ENCODE data around the gene PRKCD. TPM values are rescaled to one million over a fixed set of nuclear protein-coding genes. Genes with fewer than 3 reads are reported as not detected.
"Not testable (repeated sequence)": the region's sequence is repeated elsewhere in the genome, so short reads cannot be mapped to it uniquely, and the experiment has no call there.

PRKCD gene
- total RNA-seq, 1 donor from 2014 or later = 3.7 TPM

DNA sequence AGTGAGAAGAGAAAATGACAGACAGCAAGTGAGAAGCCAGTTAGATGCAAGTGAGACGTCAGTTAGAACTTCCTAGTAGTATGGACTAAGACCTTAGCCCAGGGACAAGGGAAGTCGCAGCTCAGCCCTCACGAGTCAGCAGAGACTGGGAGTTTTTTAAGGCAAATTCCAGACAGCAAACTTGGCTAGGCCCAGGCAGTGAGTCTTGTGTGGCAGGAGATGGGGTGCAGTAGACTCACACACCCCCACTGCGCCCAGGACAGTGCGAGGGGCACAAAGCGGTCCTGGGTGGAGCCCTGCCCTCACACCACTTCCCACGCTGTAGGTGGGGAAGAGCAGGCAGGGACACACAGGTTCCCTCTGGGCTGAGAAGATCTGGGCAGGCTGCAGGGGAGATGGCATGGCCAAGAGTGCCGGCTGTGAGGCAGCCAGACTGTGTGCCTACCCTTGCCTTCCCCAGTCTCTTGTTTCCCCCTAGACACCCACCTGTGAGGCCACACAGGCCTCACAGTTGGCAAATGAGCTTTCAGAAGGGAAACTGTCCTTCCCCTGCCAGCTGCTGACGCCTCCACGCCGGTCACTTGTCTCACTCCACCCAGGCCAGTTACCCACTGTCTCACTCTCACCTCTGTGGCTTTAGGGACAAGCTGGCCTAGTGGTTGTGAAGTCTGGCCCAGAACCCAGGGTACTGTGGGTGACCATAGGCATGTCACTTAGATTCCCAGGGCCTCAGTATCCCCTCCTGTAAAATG, 13.7 kb upstream of the PRKCD start:
- Histone ChIP-seq H3K9me3 (ENCODE audit: control insufficient read depth in 3 of 3, low read length in 3 of 3) (no peaks in the 10 kb centered on the region), H3K9ac (ENCODE audit: low read depth in 1 of 3, low read length in 3 of 3) (peak overlapping the region in 1 of 3 donors; percentile 54), H3K27ac (ENCODE audit: low read depth, low read length) (no peak overlapping the region), H3K4me3 (ENCODE audit: low read length in 3 of 3) (no peak overlapping the region), H3K4me1 (ENCODE audit: control insufficient read depth in 3 of 3, insufficient read depth in 3 of 3, low read length in 3 of 3) (peaks cover 26 to 42% (median 32%) of the 10 kb centered on the region in 3 donors), H3K36me3 (ENCODE audit: control insufficient read depth in 3 of 3, insufficient read depth in 3 of 3, low read length in 3 of 3) (no peaks in the 10 kb centered on the region), H3K27me3 (ENCODE audit: control insufficient read depth in 3 of 3, insufficient read depth in 3 of 3, low read length in 3 of 3) (no peaks in the 10 kb centered on the region)

DNA sequence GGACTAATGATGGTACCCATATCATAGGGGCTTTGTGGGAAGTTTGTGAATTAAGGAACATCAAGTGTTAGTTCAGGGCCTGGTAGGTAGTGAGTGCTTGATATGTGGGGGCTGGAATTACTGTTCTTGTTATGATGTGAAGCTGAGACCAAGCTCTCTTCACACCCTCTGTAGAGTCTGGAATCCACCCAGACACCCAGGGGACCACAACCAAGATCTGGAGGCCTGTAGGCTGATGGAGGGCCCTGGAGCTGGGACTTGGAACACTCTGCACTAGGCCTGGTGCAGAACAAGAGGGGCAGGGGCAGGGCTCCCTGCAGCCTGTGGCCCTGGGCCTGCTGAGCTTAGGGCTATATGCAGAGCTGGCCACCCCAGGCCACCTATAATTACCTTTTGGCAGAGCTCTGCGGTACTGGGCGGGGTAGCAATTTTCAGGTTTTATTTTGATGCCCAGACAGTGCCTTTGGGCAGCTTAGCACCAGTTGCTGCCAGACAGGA, 13.1 kb upstream of the PRKCD start:
- Histone ChIP-seq H3K27ac (ENCODE audit: low read depth, low read length) (no peak overlapping the region), H3K4me1 (ENCODE audit: control insufficient read depth in 3 of 3, insufficient read depth in 3 of 3, low read length in 3 of 3) (peaks cover 26 to 43% (median 36%) of the 10 kb centered on the region in 3 donors), H3K27me3 (ENCODE audit: control insufficient read depth in 3 of 3, insufficient read depth in 3 of 3, low read length in 3 of 3) (no peaks in the 10 kb centered on the region), H3K9me3 (ENCODE audit: control insufficient read depth in 3 of 3, low read length in 3 of 3) (no peaks in the 10 kb centered on the region), H3K9ac (ENCODE audit: low read depth in 1 of 3, low read length in 3 of 3) (peak overlapping the region in 1 of 3 donors; percentile 54), H3K36me3 (ENCODE audit: control insufficient read depth in 3 of 3, insufficient read depth in 3 of 3, low read length in 3 of 3) (no peaks in the 10 kb centered on the region), H3K4me3 (ENCODE audit: low read length in 3 of 3) (no peak overlapping the region)

DNA sequence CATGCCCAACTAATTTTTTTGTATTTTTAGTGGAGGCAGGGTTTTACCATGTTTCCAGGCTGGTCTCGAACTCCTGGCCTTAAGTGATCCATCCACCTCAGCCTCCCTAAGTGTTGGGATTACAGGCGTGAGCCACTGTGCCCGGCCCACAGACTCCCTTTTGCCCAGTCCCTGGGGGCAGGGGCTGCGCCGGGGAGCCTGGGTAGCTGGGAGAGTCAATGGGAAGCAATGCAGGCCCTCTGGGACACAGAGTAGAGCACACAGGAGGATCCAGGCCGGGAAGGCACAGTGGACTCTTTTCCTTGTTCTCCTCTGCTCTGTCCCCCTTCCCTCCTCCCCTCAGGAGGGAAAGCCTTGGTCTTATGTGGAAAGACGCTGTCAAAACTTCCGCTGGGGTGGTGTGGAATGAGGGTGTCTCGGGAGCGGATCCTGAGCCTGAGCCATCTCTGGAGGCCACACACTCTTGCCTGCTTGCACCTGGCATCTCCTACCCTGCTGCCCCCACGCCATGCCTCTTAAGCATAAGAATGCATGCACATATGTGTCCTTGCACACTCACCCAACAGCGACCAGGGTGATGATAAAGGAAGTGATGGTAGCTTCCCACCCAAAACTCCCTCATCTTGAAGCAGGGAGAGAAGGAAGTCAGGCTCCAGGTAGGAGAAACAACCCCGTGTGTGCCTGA, 11.9 kb upstream of the PRKCD start:
- Histone ChIP-seq H3K4me3 (ENCODE audit: low read length in 3 of 3) (no peak overlapping the region), H3K4me1 (ENCODE audit: control insufficient read depth in 3 of 3, insufficient read depth in 3 of 3, low read length in 3 of 3) (peaks cover 33 to 55% (median 44%) of the 10 kb centered on the region in 3 donors), H3K27me3 (ENCODE audit: control insufficient read depth in 3 of 3, insufficient read depth in 3 of 3, low read length in 3 of 3) (no peaks in the 10 kb centered on the region), H3K9ac (ENCODE audit: low read depth in 1 of 3, low read length in 3 of 3) (no peak overlapping the region), H3K27ac (ENCODE audit: low read depth, low read length) (no peak overlapping the region), H3K36me3 (ENCODE audit: control insufficient read depth in 3 of 3, insufficient read depth in 3 of 3, low read length in 3 of 3) (no peaks in the 10 kb centered on the region), H3K9me3 (ENCODE audit: control insufficient read depth in 3 of 3, low read length in 3 of 3) (no peaks in the 10 kb centered on the region)

DNA sequence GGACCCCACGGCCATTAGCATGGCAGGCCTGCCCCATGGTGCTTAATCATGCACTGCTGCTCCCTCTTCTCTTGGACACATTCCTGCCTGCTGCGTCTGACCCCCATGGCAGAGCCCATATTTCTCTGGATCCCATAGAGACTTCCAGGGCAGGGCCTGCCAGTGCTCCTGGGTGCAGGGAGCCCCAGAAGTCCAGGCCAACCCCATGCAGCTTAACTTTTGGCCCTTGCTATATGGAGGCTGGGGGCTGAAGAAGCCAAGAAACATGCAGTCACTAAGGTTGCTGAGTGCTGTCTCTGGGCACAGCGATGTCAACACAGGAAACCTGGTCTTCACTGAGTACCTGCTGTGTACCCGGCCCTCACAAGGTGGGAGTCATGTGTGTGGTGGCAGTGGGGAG, 11.3 kb upstream of the PRKCD start:
- peaks cover 34 to 59% (median 49%) of the 10 kb centered on the region in 3 donors for H3K4me1 ChIP-seq (ENCODE audit: control insufficient read depth in 3 of 3, insufficient read depth in 3 of 3, low read length in 3 of 3)
- H3K4me3 ChIP-seq (ENCODE audit: low read length in 3 of 3) = peak overlapping the region in 1 of 3 donors; percentile 6
- H3K27ac ChIP-seq (ENCODE audit: low read depth, low read length) = no peak overlapping the region
- H3K9ac ChIP-seq (ENCODE audit: low read depth in 1 of 3, low read length in 3 of 3) = no peak overlapping the region
- H3K27me3 ChIP-seq (ENCODE audit: control insufficient read depth in 3 of 3, insufficient read depth in 3 of 3, low read length in 3 of 3) = no peaks in the 10 kb centered on the region
- no peaks in the 10 kb centered on the region for H3K36me3 ChIP-seq (ENCODE audit: control insufficient read depth in 3 of 3, insufficient read depth in 3 of 3, low read length in 3 of 3)
- no peaks in the 10 kb centered on the region for H3K9me3 ChIP-seq (ENCODE audit: control insufficient read depth in 3 of 3, low read length in 3 of 3)

DNA sequence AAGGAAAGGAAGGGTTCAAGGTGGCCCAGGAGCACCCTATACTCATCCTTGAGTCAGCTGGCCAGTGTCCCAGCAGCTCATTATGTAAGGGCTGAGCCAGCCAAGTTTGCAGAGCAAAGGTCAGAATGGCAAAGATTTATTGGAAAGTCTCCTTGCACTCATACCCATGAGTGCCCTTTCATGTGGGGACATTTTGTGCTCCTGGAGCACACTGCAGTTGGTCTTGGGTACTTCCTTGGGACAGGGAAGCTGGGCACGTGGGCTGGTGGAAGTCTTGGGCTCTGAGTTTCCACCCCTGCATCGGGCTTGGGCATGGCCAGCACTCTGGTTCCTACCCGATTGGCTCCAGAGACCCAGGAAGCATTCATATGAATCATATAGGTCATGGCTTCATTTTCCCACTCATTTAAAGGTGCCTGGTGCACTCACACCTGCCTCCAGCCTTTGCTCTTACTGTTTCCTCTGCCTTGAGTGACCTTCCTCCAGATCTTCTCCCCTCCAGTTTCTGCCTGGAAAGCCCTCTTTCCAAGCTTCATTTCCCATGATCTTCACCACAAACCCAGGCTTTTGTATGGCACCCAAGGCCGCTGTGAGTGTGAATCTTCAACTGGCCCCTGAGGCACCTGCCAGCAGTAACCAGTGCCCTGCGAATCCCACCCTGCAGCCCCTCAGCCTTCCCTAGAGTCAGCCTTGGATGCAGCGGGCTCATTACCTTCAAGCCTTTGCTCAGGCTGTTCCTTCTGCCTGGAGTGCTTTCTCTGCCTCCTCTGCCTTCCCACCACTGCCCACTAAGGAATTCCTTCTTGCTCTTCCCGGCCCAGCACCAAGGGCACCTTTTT, 10.5 kb upstream of the PRKCD start:
- Histone ChIP-seq H3K27ac (ENCODE audit: low read depth, low read length) (no peak overlapping the region), H3K9ac (ENCODE audit: low read depth in 1 of 3, low read length in 3 of 3) (no peak overlapping the region), H3K9me3 (ENCODE audit: control insufficient read depth in 3 of 3, low read length in 3 of 3) (no peaks in the 10 kb centered on the region), H3K4me3 (ENCODE audit: low read length in 3 of 3) (no peak overlapping the region), H3K36me3 (ENCODE audit: control insufficient read depth in 3 of 3, insufficient read depth in 3 of 3, low read length in 3 of 3) (no peaks in the 10 kb centered on the region), H3K4me1 (ENCODE audit: control insufficient read depth in 3 of 3, insufficient read depth in 3 of 3, low read length in 3 of 3) (peaks cover 37 to 62% (median 57%) of the 10 kb centered on the region in 3 donors), H3K27me3 (ENCODE audit: control insufficient read depth in 3 of 3, insufficient read depth in 3 of 3, low read length in 3 of 3) (peaks cover 0 to 2% (median under 1%) of the 10 kb centered on the region in 3 donors)

DNA sequence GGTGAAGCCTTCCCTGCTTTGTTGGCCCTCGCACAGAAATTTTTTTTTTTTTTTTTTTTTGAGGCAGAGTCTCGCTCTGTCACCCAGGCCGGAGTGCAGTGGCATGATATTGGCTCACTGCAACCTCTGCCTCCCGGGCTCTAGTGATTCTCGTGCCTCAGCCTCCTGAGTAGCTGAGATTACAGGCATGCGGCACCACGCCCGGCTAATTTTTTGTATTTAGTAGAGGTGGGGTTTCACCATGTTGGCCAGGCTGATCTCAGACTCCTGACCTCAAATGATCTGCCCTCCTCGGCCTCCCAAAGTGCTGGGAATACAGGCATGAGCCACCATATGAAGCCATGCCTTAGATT, 9.9 kb upstream of the PRKCD start:
- H3K9ac ChIP-seq (ENCODE audit: low read depth in 1 of 3, low read length in 3 of 3); H3K4me3 ChIP-seq (ENCODE audit: low read length in 3 of 3); H3K27me3 ChIP-seq (ENCODE audit: control insufficient read depth in 3 of 3, insufficient read depth in 3 of 3, low read length in 3 of 3); H3K9me3 ChIP-seq (ENCODE audit: control insufficient read depth in 3 of 3, low read length in 3 of 3); H3K36me3 ChIP-seq (ENCODE audit: control insufficient read depth in 3 of 3, insufficient read depth in 3 of 3, low read length in 3 of 3); H3K27ac ChIP-seq (ENCODE audit: low read depth, low read length): not testable (repeated sequence)
- H3K4me1 ChIP-seq (ENCODE audit: control insufficient read depth in 3 of 3, insufficient read depth in 3 of 3, low read length in 3 of 3) = peaks cover 41 to 67% (median 62%) of the 10 kb centered on the region in 3 donors

DNA sequence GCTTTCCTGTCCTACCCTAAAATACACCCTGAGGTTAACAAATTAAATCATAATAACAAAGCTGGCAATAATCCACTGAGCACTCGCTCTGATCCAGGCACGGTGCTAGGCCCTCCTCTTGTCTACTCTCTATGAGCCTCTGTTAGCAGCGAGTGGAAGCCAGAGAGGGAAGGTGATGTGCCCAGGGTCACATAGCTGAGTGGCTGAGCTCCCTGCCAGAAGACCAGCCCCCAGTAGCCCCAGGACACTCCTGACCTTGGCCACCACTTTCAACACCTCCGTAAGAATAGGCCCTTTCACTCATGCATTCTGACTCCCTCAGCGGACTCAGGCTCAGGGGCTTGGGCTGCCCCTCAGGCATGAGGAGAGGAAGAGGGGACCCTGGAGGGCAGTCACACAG, 9.5 kb upstream of the PRKCD start:
- Histone ChIP-seq H3K27me3 (ENCODE audit: control insufficient read depth in 3 of 3, insufficient read depth in 3 of 3, low read length in 3 of 3) (peaks cover 0 to 5% (median 2%) of the 10 kb centered on the region in 3 donors), H3K27ac (ENCODE audit: low read depth, low read length) (no peak overlapping the region), H3K4me3 (ENCODE audit: low read length in 3 of 3) (no peak overlapping the region), H3K9ac (ENCODE audit: low read depth in 1 of 3, low read length in 3 of 3) (no peak overlapping the region), H3K9me3 (ENCODE audit: control insufficient read depth in 3 of 3, low read length in 3 of 3) (no peaks in the 10 kb centered on the region), H3K4me1 (ENCODE audit: control insufficient read depth in 3 of 3, insufficient read depth in 3 of 3, low read length in 3 of 3) (peaks cover 44 to 67% (median 61%) of the 10 kb centered on the region in 3 donors), H3K36me3 (ENCODE audit: control insufficient read depth in 3 of 3, insufficient read depth in 3 of 3, low read length in 3 of 3) (no peaks in the 10 kb centered on the region)

DNA sequence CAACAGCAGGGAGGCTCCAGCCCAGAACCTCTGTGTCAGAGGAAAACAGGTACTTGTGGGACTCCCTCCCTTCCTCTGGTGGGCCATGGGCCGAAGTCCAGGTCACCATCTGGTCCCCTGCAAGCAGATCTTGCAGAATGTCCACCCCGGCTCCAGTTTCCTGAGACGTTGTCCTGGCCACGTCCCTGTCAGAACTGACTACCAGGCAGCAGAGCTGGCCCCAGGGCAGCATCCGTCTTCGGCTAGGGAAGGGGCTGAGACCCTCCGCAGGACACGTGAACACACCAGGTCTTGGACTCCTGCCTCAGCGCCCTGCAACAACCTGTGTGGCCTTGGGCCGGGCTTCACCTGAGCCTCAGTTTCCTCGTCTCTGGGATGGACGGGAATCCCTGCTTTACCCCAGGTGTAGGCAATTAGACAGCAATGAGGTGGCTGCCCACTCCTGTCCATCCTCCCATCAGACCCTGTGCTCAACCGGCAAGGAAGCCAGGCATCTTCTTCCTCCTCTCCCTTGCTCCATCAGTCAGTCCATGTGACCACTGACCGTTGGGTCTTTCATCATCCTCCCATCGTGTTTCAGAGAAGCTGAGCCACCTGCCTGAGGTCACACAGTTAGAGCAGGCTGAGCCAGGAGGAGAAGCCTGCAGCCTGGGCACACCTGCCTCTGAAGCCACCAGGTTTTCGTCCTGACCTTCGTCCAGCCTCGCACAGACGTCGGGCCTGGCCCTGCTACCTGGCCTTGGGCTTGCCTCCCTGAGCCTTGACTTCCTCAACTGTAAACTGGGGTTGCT, 8.9 kb upstream of the PRKCD start:
- Histone ChIP-seq H3K4me1 (ENCODE audit: control insufficient read depth in 3 of 3, insufficient read depth in 3 of 3, low read length in 3 of 3) (peaks cover 41 to 64% (median 56%) of the 10 kb centered on the region in 3 donors), H3K27me3 (ENCODE audit: control insufficient read depth in 3 of 3, insufficient read depth in 3 of 3, low read length in 3 of 3) (peaks cover 0 to 5% (median 2%) of the 10 kb centered on the region in 3 donors), H3K9ac (ENCODE audit: low read depth in 1 of 3, low read length in 3 of 3) (no peak overlapping the region), H3K4me3 (ENCODE audit: low read length in 3 of 3) (no peak overlapping the region), H3K9me3 (ENCODE audit: control insufficient read depth in 3 of 3, low read length in 3 of 3) (no peaks in the 10 kb centered on the region), H3K27ac (ENCODE audit: low read depth, low read length) (no peak overlapping the region), H3K36me3 (ENCODE audit: control insufficient read depth in 3 of 3, insufficient read depth in 3 of 3, low read length in 3 of 3) (no peaks in the 10 kb centered on the region)

DNA sequence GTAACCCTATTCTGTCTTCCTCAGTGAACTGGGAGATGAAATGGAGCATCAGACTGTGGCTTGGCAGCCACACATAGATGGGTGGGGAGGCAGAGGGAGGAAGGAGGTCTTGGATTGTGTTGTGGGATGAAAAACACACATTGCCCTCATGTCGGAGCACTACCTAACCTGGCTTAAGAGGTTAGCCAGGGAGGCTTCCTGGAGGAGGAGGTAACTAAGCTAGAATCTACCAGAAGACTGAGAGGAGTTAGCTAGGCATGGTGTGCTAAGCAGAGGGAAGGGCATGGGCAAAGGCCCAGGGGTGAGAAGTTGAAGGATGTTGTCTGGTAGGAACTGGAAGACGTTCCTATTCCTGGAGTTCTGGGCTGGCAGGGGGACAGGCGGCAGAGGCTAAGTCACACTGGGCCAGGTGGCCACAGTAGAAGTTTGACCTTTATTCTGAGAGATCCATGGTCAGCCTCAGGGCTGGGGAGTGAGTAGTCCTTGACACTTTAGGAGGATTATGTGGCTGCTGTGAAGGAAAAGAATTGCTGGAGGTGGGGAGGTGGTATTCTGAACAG, 7.7 kb upstream of the PRKCD start:
- Histone ChIP-seq H3K9me3 (ENCODE audit: control insufficient read depth in 3 of 3, low read length in 3 of 3) (no peaks in the 10 kb centered on the region), H3K9ac (ENCODE audit: low read depth in 1 of 3, low read length in 3 of 3) (peak overlapping the region in 1 of 3 donors; percentile 33), H3K4me3 (ENCODE audit: low read length in 3 of 3) (no peak overlapping the region), H3K36me3 (ENCODE audit: control insufficient read depth in 3 of 3, insufficient read depth in 3 of 3, low read length in 3 of 3) (no peaks in the 10 kb centered on the region), H3K4me1 (ENCODE audit: control insufficient read depth in 3 of 3, insufficient read depth in 3 of 3, low read length in 3 of 3) (peaks cover 29 to 55% (median 51%) of the 10 kb centered on the region in 3 donors), H3K27me3 (ENCODE audit: control insufficient read depth in 3 of 3, insufficient read depth in 3 of 3, low read length in 3 of 3) (peaks cover 0 to 5% (median 2%) of the 10 kb centered on the region in 3 donors), H3K27ac (ENCODE audit: low read depth, low read length) (no peak overlapping the region)
